ENCODE measurements around the gene CEACAM20.
A peak's percentile ranks its signal among the peaks of the same experiment; 100 is the strongest.

Gene CEACAM20

GRCh38 chr19:44570984-44571684 lies 41.7 kb upstream of the CEACAM20 start:
- Histone ChIP-seq H3K9me3 (ENCODE audit: insufficient read depth, low read depth, low read length) (no peaks in the 10 kb centered on the region), H3K36me3 (ENCODE audit: insufficient read depth, low read length) (no peaks in the 10 kb centered on the region), H4K20me1 (ENCODE audit: insufficient read depth, low read length, poor library complexity, severe bottlenecking) (no peaks in the 10 kb centered on the region), H3K4me1 (ENCODE audit: insufficient read depth, low read length, poor library complexity, severe bottlenecking) (no peaks in the 10 kb centered on the region), H3K27me3 (ENCODE audit: insufficient read depth, low read length, poor library complexity, severe bottlenecking) (no peaks in the 10 kb centered on the region), H3K79me2 (ENCODE audit: insufficient read depth, low read length) (no peaks in the 10 kb centered on the region), H3F3A (ENCODE audit: low read depth) (no peaks in the 10 kb centered on the region), H3K4me2 (ENCODE audit: low read depth, low read length, poor library complexity, severe bottlenecking) (no peak overlapping the region), H3K9ac (ENCODE audit: low read depth, low read length, poor library complexity, severe bottlenecking) (no peak overlapping the region), H3K9me2 (replicated peaks; ENCODE audit: low read depth, low read length) (no peaks in the 10 kb centered on the region), H2AFZ (ENCODE audit: low read length) (peak overlapping the region; percentile 84), H3K4me3 (ENCODE audit: low read length, poor library complexity, severe bottlenecking) (no peak overlapping the region)
- no peak for TF ChIP-seq EZH2phosphoT487 (IDR thresholded peaks at IDR 0.05; ENCODE audit: borderline replicate concordance)
- TF ChIP-seq, protein P1, sequence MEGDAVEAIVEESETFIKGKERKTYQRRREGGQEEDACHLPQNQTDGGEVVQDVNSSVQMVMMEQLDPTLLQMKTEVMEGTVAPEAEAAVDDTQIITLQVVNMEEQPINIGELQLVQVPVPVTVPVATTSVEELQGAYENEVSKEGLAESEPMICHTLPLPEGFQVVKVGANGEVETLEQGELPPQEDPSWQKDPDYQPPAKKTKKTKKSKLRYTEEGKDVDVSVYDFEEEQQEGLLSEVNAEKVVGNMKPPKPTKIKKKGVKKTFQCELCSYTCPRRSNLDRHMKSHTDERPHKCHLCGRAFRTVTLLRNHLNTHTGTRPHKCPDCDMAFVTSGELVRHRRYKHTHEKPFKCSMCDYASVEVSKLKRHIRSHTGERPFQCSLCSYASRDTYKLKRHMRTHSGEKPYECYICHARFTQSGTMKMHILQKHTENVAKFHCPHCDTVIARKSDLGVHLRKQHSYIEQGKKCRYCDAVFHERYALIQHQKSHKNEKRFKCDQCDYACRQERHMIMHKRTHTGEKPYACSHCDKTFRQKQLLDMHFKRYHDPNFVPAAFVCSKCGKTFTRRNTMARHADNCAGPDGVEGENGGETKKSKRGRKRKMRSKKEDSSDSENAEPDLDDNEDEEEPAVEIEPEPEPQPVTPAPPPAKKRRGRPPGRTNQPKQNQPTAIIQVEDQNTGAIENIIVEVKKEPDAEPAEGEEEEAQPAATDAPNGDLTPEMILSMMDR (conservative IDR thresholded peaks at IDR 0.05; ENCODE audit: low read length) = peak; percentile 83

GRCh38 chr19:44570603-44570983 lies 41.1 kb upstream of the CEACAM20 start:
- H4K20me1 ChIP-seq (ENCODE audit: insufficient read depth, low read length, poor library complexity, severe bottlenecking) = no peaks in the 10 kb centered on the region
- no peaks in the 10 kb centered on the region for H3K79me2 ChIP-seq (ENCODE audit: insufficient read depth, low read length)
- H2AFZ ChIP-seq (ENCODE audit: low read length) = peak overlapping the region; percentile 84
- no peaks in the 10 kb centered on the region for H3K9me3 ChIP-seq (ENCODE audit: insufficient read depth, low read depth, low read length)
- no peaks in the 10 kb centered on the region for H3F3A ChIP-seq (ENCODE audit: low read depth)
- H3K4me3 ChIP-seq (ENCODE audit: low read length, poor library complexity, severe bottlenecking) = no peak overlapping the region
- no peak overlapping the region for H3K4me2 ChIP-seq (ENCODE audit: low read depth, low read length, poor library complexity, severe bottlenecking)
- TF ChIP-seq, protein P1 (conservative IDR thresholded peaks at IDR 0.05; ENCODE audit: low read length) = no peak
- no peak for TF ChIP-seq EZH2phosphoT487 (IDR thresholded peaks at IDR 0.05; ENCODE audit: borderline replicate concordance)
- H3K36me3 ChIP-seq (ENCODE audit: insufficient read depth, low read length) = no peaks in the 10 kb centered on the region
- no peak overlapping the region for H3K9ac ChIP-seq (ENCODE audit: low read depth, low read length, poor library complexity, severe bottlenecking)
- H3K4me1 ChIP-seq (ENCODE audit: insufficient read depth, low read length, poor library complexity, severe bottlenecking) = no peaks in the 10 kb centered on the region
- no peaks in the 10 kb centered on the region for H3K9me2 ChIP-seq (replicated peaks; ENCODE audit: low read depth, low read length)
- H3K27me3 ChIP-seq (ENCODE audit: insufficient read depth, low read length, poor library complexity, severe bottlenecking) = no peaks in the 10 kb centered on the region

GRCh38 chr19:44567745-44568144 lies 38.3 kb upstream of the CEACAM20 start:
- Histone ChIP-seq H3K4me3 (ENCODE audit: low read length, poor library complexity, severe bottlenecking) (no peak overlapping the region), H3K4me2 (ENCODE audit: low read depth, low read length, poor library complexity, severe bottlenecking) (no peak overlapping the region), H4K20me1 (ENCODE audit: insufficient read depth, low read length, poor library complexity, severe bottlenecking) (no peaks in the 10 kb centered on the region), H2AFZ (ENCODE audit: low read length) (no peak overlapping the region), H3K4me1 (ENCODE audit: insufficient read depth, low read length, poor library complexity, severe bottlenecking) (no peaks in the 10 kb centered on the region), H3K9ac (ENCODE audit: low read depth, low read length, poor library complexity, severe bottlenecking) (no peak overlapping the region), H3K9me2 (replicated peaks; ENCODE audit: low read depth, low read length) (no peaks in the 10 kb centered on the region), H3K79me2 (ENCODE audit: insufficient read depth, low read length) (no peaks in the 10 kb centered on the region), H3K27me3 (ENCODE audit: insufficient read depth, low read length, poor library complexity, severe bottlenecking) (no peaks in the 10 kb centered on the region), H3K36me3 (ENCODE audit: insufficient read depth, low read length) (no peaks in the 10 kb centered on the region), H3F3A (ENCODE audit: low read depth) (no peaks in the 10 kb centered on the region), H3K9me3 (ENCODE audit: insufficient read depth, low read depth, low read length) (no peaks in the 10 kb centered on the region)
- no peak for TF ChIP-seq EZH2phosphoT487 (IDR thresholded peaks at IDR 0.05; ENCODE audit: borderline replicate concordance)
- TF ChIP-seq, protein P1 (conservative IDR thresholded peaks at IDR 0.05; ENCODE audit: low read length) = no peak
